ENCODE results near the gene FBXO31.

Gene FBXO31, protein sequence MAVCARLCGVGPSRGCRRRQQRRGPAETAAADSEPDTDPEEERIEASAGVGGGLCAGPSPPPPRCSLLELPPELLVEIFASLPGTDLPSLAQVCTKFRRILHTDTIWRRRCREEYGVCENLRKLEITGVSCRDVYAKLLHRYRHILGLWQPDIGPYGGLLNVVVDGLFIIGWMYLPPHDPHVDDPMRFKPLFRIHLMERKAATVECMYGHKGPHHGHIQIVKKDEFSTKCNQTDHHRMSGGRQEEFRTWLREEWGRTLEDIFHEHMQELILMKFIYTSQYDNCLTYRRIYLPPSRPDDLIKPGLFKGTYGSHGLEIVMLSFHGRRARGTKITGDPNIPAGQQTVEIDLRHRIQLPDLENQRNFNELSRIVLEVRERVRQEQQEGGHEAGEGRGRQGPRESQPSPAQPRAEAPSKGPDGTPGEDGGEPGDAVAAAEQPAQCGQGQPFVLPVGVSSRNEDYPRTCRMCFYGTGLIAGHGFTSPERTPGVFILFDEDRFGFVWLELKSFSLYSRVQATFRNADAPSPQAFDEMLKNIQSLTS

DNA sequence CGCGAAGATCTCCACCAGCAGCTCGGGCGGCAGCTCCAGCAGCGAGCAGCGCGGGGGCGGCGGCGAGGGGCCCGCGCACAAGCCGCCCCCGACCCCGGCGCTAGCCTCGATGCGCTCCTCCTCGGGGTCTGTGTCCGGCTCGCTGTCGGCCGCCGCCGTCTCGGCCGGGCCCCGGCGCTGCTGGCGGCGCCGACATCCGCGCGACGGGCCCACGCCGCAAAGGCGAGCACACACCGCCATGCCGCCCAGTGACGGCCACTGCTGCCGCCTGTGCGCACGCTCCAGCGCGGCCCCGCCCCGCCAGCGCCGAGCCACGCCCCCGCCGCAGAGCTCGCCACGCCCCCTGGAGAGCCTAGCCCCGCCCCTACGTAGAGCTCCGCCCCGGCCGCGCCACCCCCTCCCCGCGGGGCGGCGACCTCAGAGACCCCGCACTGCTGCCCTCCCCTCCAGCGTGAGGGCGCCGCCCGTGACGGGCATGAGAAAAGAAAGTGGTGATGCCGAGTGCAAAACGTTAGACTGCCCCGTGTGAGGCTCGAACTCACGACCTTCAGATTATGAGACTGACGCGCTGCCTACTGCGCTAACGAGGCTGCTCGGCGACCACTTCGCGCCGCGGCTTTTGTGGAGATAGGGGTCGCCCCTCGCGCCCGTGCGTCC, at the start of gene FBXO31:
Gene FBXO31, minus strand, starts transcription at position 272 of the 657 bp plus-strand sequence. Its CDS starts 32 bp downstream, at position 240.
- DNase-seq (ENCODE audit: low read depth in 2 of 2), result peak; percentile 86 to 88

DNA sequence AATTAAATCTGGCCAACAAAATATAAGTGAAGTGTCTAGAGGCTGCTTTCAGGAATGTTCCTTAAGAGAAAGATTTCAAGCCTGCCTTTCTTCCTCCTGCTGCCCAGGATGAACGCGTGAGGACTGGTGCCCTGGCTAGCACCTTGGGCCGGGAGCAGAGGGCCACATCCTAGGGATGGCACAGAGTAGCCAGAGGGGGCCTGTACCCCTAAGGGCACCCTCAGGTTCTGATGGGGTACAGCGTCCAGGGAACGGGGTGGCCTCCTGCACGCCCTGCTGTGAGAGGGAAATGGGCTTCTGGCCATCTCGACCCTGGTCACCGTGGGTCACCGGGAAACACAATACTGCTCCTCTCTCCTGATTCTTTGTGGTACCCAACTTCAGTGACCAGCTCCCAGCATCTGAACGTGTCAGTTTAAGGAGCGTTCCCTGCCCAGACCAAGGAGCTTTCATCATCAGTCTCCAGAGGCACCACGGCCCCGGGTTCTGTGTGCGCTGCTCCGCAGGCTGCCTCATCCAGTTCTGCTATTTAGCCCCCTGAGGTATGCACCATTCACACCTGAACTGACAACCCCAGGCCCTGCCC, 48.8 kb upstream of the FBXO31 start:
- no peak for DNase-seq (ENCODE audit: low read depth in 2 of 2)

DNA sequence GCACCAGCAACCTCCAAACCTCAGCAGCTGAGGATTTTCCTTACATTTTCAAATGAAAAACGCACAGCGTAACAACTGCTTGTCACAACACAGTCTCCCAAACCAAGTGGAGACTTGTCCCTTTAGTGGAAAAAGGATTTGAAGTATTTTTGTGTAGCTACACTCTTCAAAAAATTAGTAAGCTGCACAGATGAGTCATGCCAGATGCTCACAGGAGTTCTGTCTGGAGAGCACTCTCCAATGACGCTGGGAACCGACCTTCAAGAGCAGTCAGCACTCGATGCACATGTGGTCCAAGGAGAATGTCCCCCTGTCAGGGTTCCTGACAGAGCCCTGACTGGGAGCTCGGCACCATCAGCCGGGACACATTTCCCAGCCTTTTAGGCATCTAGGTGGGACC, 48.4 kb upstream of the FBXO31 start:
- no peak for DNase-seq (ENCODE audit: low read depth in 2 of 2)

DNA sequence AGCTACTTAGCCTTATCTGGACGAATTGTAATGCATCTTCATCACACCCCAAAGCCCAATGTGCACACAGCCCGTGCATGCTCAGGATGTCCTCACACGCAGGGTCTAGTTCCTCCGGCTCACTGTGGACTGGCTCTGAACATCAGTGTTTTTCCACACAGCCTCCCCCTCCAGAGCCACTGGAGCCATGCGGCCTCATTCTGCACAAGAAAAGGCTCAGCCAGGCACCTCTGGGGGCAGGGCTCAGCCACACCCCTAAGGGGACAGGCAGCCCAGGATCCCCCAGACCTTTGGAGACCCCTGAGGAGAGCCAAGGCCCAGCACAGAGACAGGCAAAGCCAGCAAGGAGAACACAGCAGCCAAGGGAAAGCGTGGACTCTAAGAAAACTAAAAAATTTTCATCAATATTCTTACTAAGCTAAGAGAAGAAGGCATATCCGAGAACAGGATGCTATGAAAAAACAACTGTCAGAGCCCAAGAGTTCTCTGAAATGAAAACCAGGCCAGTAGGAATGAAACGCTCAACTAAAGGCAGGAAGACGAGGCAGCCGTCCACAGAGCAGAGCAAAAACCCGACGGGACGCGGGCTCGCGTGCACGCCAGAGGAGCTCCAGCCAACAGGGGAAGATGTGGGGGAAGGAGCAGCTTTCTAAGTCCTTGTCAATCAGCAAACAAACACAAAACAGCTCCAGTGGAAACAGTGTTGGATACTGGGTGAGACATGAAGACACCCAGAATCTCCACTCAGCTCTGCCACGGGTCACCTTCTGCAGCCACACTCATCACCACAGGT, 43.0 kb upstream of the FBXO31 start:
- DNase-seq (ENCODE audit: low read depth in 2 of 2), result no peak

DNA sequence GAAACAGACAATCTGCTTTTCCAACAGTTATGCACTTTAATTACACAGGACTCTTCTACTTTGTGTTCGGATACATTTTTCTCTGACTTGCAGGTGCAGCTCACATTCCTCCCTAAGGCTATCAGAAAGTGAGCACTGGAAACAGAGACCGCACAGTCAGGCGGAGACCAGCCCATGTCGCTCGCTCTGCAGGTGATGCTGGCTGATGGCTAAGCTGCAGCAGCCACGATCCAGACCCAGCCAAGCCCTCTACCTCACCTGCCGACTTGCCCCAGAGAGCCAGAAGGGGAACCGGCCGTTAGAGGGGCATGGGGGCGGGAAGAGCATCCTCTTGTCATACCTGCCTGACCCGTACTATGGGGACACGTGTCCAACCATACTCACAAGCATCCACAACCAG, 42.4 kb upstream of the FBXO31 start:
- DNase-seq (ENCODE audit: low read depth in 2 of 2), result no peak

DNA sequence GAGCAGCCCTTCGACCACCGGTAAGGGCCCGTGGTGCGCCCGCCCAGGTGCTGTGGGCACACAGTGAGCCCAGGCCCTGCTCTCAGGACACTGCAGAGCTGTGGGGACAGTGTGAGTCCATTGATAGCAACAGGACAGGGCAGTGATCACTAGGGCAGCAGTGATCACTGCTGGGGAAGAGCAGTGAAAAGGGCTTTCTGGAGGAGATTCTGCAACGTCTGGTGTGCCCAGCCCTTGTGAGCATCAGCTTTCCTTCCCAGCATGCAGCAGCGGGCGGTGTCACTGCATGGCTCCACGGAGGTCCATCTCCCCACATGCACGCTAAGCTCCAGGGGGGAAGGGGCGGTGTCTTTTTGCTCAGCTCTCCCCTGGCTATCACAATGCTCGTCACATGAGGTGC, 40.7 kb upstream of the FBXO31 start:
- no peak for DNase-seq (ENCODE audit: low read depth in 2 of 2)

DNA sequence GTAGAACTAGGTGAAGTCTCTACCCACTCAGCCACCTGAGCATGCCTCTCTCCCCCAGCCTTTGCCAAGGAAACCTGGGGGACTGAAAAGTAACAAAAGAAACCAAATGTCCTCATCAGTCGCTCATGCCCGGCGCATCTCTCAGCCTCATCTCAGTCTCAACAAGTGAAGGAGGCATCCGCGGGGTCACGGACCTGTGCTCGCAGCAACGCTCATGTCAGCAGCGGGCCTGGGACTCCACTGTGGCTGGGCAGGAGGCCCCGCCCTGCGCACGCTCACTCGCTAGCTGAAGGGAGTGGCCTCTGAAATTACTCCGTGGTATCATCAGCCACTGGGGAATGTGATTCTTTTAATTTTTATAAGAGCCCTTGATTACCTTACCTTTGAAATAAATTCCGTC, 39.9 kb upstream of the FBXO31 start:
- no peak for DNase-seq (ENCODE audit: low read depth in 2 of 2)

DNA sequence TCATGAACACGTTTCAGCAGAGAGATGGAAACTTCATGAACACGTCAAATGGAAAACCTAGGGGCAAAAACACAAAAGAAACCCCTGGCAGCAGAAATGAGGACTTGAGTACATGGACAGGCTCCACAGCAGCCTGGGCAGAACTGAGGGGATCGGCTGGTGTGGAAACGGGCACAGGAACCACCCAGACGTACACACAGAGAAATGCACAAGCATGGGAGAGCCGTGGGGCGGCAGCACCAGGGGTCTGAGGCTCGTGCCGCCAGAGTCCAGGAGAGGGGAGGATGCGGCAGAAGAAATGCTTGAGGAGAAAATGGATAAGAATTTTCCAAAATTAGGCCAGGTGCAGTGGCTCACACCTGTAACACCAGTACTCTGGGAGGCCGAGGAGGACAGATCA, 38.5 kb upstream of the FBXO31 start:
- DNase-seq (ENCODE audit: low read depth in 2 of 2), result no peak

DNA sequence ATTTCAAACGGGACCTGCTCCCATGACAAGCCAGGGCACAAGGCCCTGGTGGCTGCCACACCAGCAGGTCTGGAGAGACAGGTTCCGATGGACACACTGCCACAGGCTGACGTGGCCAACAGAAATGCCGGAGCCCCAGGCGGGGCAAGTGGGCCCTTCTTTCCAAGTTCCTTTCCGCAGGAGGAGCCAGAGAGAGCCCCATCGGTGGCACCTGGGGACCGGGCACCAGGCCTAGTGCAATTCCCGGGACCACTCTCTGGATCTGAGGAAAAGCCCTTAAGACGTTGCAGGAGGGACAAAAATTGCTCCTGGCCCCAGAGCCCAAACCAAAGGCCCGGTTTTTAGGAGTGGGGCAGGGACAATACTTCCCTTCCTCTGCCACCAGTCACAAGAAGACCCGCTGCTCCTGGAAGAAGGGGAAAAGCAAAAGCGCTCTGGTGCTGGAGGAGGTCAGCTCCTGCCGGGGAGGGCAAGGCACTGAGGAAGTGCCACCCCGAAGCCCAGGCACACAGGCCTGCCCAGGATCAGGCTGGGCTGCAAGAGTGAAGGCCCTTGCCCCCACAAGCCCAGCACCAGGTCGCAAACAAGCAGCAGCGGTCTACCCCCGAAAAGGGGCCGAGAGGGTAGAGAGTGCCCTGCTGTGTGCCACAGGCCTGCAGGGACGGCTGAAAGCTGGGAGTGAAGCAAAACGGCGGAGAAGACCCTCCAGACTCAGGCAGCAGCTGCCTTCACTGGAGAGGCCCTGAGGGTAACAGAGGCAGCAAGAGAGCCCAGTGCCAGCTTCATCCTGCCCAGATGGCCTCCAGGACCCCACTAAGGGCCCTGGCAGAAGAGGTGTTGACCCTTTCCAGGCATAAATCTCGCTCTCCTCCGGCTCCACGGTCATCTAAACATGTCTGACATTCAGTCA, 37.7 kb upstream of the FBXO31 start:
- DNase-seq (ENCODE audit: low read depth in 2 of 2), result no peak

DNA sequence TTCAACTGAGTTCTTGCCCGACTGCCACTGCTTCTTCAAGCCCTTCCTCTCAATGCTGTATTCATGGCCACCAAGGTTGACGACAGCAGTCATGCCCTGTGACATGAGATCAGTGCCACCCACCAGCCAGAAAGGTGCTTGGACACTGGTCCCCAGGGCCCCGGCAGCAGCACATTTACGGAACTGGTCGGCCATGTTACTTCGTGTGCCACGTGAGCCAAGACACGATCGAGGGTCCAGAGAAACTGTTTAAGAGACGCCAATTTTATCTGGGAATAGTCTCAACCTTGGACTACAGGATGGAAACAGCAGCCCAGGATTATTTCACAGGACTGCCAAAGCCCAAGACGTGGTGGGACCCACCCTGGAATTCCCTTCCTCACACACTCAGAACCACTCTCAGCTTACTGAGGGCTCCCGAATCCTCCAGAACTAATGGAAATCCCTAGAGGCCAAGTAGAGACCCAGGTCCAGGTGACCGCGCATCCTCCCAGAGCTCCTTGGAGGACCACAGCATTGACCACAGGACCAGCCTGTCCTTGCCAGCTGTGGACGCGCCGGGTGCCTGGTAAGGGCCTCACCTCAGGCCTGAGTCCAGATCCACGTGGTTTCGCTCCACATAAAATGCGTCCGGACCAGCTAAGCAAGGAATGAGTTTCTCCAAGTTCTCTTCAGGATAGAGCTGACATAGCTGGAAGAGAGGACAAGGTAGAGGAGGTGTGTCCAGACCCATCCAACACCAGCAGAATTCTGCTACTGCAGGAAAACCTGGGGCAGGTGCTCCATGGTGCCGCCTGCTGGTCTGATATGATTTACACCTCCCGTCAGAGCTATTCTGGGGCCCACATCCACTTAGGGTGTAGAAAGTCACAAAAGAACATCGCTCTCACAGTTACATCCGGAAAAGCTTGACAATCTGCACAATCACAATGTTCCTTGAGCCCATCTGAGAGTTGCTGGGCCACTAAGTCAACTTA, 36.7 kb upstream of the FBXO31 start:
- DNase-seq (ENCODE audit: low read depth in 2 of 2), result no peak

DNA sequence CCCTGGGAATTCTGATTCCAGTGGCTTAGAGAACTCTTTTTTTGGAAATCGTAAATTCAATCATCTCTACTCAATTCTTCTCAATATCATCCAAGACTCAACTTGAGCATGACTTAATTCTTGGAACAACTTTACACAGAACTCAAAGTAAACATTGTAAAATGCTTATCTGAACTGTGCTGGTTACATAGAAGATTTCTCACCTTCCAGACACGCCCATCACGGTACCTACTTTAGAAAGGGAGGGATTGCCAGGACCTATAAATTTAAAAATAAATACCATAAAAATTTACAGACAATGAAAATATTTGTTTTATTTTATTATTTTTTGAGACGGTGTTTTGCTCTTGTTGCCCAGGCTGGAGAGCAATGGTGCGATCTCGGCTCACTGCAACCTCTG, 35.1 kb upstream of the FBXO31 start:
- DNase-seq (ENCODE audit: low read depth in 2 of 2), result no peak

DNA sequence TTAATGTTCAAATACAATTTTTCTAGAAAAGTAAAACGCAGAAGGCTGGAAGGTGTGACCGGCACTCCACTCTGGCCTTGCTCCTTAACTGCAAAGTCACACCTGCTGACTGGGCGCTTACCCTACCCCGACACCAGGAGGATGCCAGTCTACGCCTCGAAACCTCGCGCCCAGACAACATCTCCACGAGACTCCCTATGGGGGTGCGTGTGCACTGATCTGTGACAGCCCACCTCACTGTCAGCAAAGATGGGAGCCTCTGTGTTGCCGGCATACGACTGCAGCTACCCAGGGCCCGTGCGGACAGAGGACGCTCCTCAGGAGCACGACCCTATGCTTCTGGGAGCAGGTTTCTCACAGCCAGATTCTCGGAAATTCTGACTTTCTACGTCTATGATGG, 34.6 kb upstream of the FBXO31 start:
- no peak for DNase-seq (ENCODE audit: low read depth in 2 of 2)

DNA sequence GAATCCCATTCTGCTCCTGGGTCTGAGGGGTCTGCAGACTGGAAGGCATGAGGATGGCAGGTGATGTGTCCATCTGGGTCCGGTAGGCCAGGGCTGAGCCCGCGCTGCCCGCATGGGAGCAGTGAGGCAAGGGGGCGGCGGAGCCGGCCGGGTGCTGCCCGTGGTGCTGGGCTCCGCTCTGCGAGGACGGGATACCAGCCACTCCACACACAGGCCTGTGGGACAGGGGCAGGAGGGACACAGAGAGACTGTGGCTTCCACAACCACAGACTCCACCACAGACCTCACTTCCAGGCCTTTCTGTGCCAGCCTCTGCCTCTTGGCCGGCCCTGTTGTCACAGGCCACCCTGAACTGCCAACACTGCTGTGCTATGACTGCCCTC, 33.9 kb upstream of the FBXO31 start:
- no peak for DNase-seq (ENCODE audit: low read depth in 2 of 2)

DNA sequence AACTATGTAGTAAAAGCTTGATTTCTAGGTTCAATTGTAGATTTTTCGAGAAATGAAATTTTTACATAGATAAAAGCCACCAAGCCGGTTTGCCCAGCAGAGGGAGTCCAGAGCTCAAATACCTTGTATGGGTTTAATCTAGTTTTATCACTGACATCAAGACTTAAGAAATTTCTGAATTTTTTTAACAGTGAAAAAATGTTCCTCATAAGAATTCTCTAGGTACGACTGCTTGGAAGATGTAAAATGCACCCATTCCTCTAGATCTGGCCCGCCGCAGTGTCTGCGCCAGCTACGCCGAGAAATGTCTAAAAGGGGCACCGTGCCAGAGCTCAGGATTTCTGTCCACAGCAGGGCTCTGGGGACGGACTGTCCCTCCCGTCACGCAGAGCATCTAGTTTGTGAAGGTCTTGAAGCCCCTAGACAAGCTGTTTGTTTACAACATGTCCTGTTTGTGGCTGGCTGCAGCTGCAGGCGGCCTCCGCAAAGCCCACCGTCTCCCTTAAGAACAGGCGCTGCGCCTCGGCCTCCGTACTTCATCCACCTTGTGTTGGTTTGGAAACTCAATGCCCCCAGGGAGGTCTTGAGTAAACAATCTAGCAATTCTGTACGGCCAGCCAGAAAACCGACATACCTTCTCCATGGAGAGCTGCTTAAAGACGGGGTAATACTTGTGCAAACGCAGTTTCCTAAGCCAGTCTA, 33.4 kb upstream of the FBXO31 start:
- no peak for DNase-seq (ENCODE audit: low read depth in 2 of 2)

DNA sequence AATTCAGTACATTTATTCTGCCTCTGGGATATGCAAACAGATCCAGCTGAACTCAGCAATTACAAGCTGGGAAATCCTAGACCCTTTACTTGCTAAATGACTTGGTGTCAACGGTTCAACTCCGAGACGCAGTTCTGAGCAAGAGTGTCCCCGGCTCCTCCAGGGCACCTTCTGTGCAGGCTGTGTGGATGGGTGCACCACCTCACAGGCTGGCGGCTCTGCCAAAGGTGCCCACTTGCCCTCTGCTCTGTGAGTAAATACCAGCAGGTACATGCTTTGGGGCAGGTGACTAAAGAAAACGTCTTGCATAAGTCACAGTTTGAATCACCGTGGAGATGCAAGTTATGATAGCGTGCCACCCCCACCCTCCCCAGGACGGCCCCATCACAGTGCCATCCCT, 31.9 kb upstream of the FBXO31 start:
- no peak for DNase-seq (ENCODE audit: low read depth in 2 of 2)

DNA sequence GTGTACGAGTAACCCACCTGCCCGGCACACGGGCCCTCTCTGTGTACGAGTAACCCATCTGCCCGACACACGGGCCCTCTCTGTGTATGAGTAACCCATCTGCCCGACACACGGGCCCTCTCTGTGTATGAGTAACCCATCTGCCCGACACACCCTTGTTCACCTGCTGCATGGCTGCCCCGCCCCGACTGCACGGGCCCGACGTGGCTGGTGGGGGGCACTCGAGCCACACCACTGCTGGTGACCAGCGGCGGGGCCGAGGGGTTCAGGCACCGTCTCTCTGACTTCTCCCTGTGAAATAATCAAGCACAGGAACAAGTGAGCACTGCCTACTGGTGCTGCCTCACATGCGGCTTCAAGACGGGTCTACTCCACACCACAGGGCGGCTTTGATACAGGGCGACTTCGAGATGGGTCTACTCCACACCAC, 30.7 kb upstream of the FBXO31 start:
- DNase-seq (ENCODE audit: low read depth in 2 of 2), result no peak

DNA sequence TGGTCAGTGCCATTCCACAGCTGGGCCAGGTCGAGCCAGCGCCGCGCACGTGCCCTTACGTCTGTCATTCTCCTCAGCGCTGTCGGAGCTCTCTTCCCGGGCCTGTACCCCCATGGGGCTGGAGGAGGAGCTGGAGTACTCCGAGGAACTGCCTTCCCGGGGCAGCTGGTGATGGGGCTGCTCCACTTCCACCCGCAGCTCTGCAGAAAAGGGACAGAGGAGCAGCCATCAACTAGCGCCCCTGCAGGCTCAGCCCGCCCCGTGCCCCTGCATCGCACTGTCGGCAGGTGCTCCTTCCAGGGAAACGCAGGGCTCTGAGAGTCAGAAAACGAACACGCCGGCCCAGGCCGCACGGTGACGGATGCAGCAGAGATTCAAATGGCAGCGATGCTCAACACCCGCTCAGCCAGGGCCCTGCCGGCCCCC, 29.4 kb upstream of the FBXO31 start:
- DNase-seq (ENCODE audit: low read depth in 2 of 2), result no peak

DNA sequence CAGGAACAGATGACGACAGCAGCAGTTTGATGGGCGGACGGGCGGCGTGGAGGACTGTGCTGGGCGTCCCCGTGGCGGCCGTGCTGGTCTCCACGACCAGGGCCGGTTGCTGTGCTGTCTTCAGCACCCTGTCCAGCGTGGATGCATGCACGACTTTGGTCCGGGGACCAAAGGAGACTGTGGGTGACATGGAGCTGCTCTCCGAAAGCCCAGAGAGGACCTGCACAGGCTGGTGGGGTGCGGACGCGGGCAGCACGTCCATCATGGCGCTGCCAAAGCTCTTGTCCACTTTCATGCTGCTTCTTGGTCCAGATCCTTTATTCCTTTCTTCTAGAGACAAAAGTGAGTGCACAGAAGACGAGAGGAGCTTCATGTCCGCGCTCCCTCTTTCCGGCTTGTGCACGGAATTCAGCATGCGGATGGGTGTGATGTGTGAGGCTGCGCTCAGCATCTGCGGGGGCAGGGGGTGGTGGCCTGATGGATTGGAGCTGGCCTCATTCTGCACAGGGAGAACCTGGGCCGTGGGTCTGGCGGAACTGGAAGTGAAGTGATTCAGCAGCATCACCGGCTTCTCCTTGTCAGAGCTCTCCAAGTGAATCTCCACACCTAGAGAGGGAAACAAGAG, 28.9 kb upstream of the FBXO31 start:
- DNase-seq (ENCODE audit: low read depth in 2 of 2), result no peak

Measured in stimulated activated CD4-positive, alpha-beta T cell treated with anti-CD3 and anti-CD28 coated beads, Interleukin-15, amount 100 ng/mL, for 48 hours (primary cell).